ENCODE measurements around the gene TRAF6.

The TRAF6 gene

GRCh38 chr11:36456156-36456555 is 53.9 kb downstream of the TRAF6 start:
- DNase-seq: no peak
- H3K4me1 ChIP-seq: peaks cover 0 to 62% (median 56%) of the 10 kb centered on the region in 4 donors
- peak overlapping the region; percentile 89 to 94 for H3K27ac ChIP-seq
- no peaks in the 10 kb centered on the region for H3K36me3 ChIP-seq
- intact Hi-C loops (cut with DNase I; ENCODE audit: low total_unique reads): no loop called here
- TF ChIP-seq, protein P1, sequence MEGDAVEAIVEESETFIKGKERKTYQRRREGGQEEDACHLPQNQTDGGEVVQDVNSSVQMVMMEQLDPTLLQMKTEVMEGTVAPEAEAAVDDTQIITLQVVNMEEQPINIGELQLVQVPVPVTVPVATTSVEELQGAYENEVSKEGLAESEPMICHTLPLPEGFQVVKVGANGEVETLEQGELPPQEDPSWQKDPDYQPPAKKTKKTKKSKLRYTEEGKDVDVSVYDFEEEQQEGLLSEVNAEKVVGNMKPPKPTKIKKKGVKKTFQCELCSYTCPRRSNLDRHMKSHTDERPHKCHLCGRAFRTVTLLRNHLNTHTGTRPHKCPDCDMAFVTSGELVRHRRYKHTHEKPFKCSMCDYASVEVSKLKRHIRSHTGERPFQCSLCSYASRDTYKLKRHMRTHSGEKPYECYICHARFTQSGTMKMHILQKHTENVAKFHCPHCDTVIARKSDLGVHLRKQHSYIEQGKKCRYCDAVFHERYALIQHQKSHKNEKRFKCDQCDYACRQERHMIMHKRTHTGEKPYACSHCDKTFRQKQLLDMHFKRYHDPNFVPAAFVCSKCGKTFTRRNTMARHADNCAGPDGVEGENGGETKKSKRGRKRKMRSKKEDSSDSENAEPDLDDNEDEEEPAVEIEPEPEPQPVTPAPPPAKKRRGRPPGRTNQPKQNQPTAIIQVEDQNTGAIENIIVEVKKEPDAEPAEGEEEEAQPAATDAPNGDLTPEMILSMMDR (IDR thresholded peaks at IDR 0.05): no peak
- H3K9me3 ChIP-seq: no peaks in the 10 kb centered on the region
- H3K4me3 ChIP-seq: no peak overlapping the region
- no peaks in the 10 kb centered on the region for H3K27me3 ChIP-seq

DNA sequence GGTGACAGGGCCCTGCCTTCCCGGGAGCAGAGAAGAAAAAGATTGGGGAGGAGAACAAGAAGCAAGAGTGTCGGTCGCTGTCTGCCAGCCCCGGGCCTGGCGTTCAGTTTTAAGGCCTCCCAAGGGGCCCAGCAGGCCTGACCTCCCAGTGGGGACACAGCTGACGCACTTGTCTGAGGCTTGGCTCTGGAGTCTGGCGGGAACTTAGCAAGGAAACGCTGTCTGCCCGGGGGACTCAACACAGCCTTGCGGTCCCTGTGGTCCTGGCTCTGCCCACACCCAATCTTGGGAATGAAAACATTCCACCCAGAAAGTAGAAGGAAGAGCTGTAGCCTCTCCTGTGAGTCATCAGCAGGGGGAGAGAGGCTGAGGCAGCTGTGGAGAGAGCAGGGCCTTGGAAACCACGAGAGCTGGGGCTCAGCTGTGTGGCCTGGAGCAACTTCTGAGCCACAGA is 54.4 kb downstream of the TRAF6 start:
- Histone ChIP-seq H3K36me3 (no peaks in the 10 kb centered on the region), H3K4me3 (peak overlapping the region in 1 of 2 donors; percentile 3), H3K4me1 (peaks cover 0 to 66% (median 58%) of the 10 kb centered on the region in 4 donors), H3K9me3 (no peaks in the 10 kb centered on the region), H3K27me3 (no peaks in the 10 kb centered on the region), H3K27ac (peak overlapping the region; percentile 89 to 94)
- peak; percentile 86 to 98 for DNase-seq
- TF ChIP-seq, protein P1 (IDR thresholded peaks at IDR 0.05): no peak
- intact Hi-C loops (cut with DNase I; ENCODE audit: low total_unique reads): no loop called here

GRCh38 chr11:36454941-36455631 is 55.0 kb downstream of the TRAF6 start:
- peak overlapping the region; percentile 89 to 94 for H3K27ac ChIP-seq
- H3K4me1 ChIP-seq: peaks cover 0 to 72% (median 63%) of the 10 kb centered on the region in 4 donors
- H3K27me3 ChIP-seq: no peaks in the 10 kb centered on the region
- H3K36me3 ChIP-seq: no peaks in the 10 kb centered on the region
- DNase-seq: peak in 1 of 2 donors; percentile 79
- TF ChIP-seq, protein P1 (IDR thresholded peaks at IDR 0.05): no peak
- peak overlapping the region in 1 of 2 donors; percentile 3 for H3K4me3 ChIP-seq
- intact Hi-C loops (cut with DNase I; ENCODE audit: low total_unique reads): no loop called here
- H3K9me3 ChIP-seq: no peaks in the 10 kb centered on the region

GRCh38 chr11:36454551-36454940 is 55.5 kb downstream of the TRAF6 start:
- H3K4me1 ChIP-seq: peaks cover 0 to 77% (median 68%) of the 10 kb centered on the region in 4 donors
- no peaks in the 10 kb centered on the region for H3K27me3 ChIP-seq
- H3K27ac ChIP-seq: peak overlapping the region; percentile 89 to 94
- no peak overlapping the region for H3K4me3 ChIP-seq
- no peaks in the 10 kb centered on the region for H3K9me3 ChIP-seq
- intact Hi-C loops (cut with DNase I; ENCODE audit: low total_unique reads): no loop called here
- TF ChIP-seq, protein P1 (IDR thresholded peaks at IDR 0.05): no peak
- no peak for DNase-seq
- no peaks in the 10 kb centered on the region for H3K36me3 ChIP-seq

DNA sequence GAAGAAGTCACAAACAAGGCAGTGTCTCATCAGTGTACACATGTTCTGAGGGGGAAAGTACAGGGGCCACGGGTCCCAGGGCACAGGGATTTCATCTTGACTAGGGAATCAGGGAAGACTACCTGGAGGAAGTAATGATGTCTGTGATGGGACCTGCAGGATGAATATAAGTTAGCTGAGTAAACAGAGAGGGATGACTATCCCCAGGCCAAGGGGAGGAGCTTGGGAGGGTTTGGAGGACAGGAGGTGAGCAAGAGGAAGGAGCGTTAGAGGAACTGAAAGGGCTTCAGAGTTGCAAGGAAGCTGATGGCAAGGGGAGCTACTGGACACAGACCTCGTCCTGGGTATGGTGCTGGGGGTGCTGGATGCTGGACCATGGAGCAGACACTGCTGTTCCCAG is 56.4 kb downstream of the TRAF6 start:
- TF ChIP-seq, protein P1 (IDR thresholded peaks at IDR 0.05): no peak
- Histone ChIP-seq H3K9me3 (no peaks in the 10 kb centered on the region), H3K27me3 (no peaks in the 10 kb centered on the region), H3K4me1 (peaks cover 0 to 86% (median 73%) of the 10 kb centered on the region in 4 donors), H3K4me3 (no peak overlapping the region), H3K36me3 (no peaks in the 10 kb centered on the region), H3K27ac (peak overlapping the region in 1 of 2 donors; percentile 94)
- intact Hi-C loops (cut with DNase I; ENCODE audit: low total_unique reads): no loop called here
- DNase-seq: no peak
